Subcutaneous abdominal adipose tissue (tissue), 5 donors: ENCODE results near the gene DEAF1.
A peak's percentile ranks its signal among the peaks of the same experiment; 100 is the strongest.

Source experiments
- H3K27ac ChIP-seq: one replicate; pipeline ENCODE4 v1.7.0; 2013; ENCODE audit warnings: low read depth, mild to moderate bottlenecking, inconsistent platforms, low read length, moderate library complexity
- H3K27me3 ChIP-seq, 5 donors: one replicate each; pipeline ENCODE4 v1.7.0; 2013; ENCODE audit warnings: low read length in 5 of 5, inconsistent platforms in 1 of 5; ENCODE audit not compliant: control insufficient read depth in 5 of 5, insufficient read depth in 4 of 5
- H3K36me3 ChIP-seq, 5 donors: one replicate each; pipeline ENCODE4 v1.7.0; 2013; ENCODE audit warnings: low read length in 5 of 5; ENCODE audit not compliant: control insufficient read depth in 5 of 5, insufficient read depth in 5 of 5
- H3K4me1 ChIP-seq, 5 donors: one replicate each; pipeline ENCODE4 v1.7.0; 2013; ENCODE audit warnings: low read length in 5 of 5, mild to moderate bottlenecking in 3 of 5, moderate library complexity in 1 of 5; ENCODE audit not compliant: control insufficient read depth in 5 of 5, insufficient read depth in 5 of 5
- H3K4me3 ChIP-seq, 5 donors: one replicate each; pipeline ENCODE4 v1.7.0; 2013; ENCODE audit warnings: low read length in 5 of 5, low read depth in 1 of 5
- H3K9ac ChIP-seq, 5 donors: one replicate each; pipeline ENCODE4 v1.7.0; 2013; ENCODE audit warnings: low read length in 5 of 5, mild to moderate bottlenecking in 4 of 5, moderate library complexity in 3 of 5
- H3K9me3 ChIP-seq, 5 donors: one replicate each; pipeline ENCODE4 v1.7.0; 2013; ENCODE audit warnings: low read length in 5 of 5; ENCODE audit not compliant: control insufficient read depth in 5 of 5
- donor health status: healthy.
- donor health status: healthy.
- donor health status: healthy.
- donor health status: healthy.
- donor health status: healthy.

The DEAF1 gene

GRCh38 chr11:707817-708420 is 12.9 kb upstream of the DEAF1 start:
- peak overlapping the region; percentile 41 for H3K27ac ChIP-seq
- no peak overlapping the region for H3K4me3 ChIP-seq
- H3K9me3 ChIP-seq, result no peaks in the 10 kb centered on the region
- peaks cover 23 to 43% (median 40%) of the 10 kb centered on the region in 5 donors for H3K27me3 ChIP-seq
- peaks cover 0 to 11% (median 8%) of the 10 kb centered on the region in 5 donors for H3K36me3 ChIP-seq
- H3K9ac ChIP-seq, result no peak overlapping the region
- peaks cover 0 to 46% (median 35%) of the 10 kb centered on the region in 5 donors for H3K4me1 ChIP-seq

GRCh38 chr11:706957-707816 is 12.2 kb upstream of the DEAF1 start:
- peak overlapping the region in 3 of 5 donors; percentile 39 to 62 (median 58) for H3K9ac ChIP-seq
- peak overlapping the region in 4 of 5 donors; percentile 53 to 67 (median 62) for H3K4me3 ChIP-seq
- peaks cover 0 to 12% (median 9%) of the 10 kb centered on the region in 5 donors for H3K36me3 ChIP-seq
- peaks cover 0 to 49% (median 39%) of the 10 kb centered on the region in 5 donors for H3K4me1 ChIP-seq
- peak overlapping the region; percentile 41 for H3K27ac ChIP-seq
- H3K27me3 ChIP-seq, result peaks cover 23 to 43% (median 40%) of the 10 kb centered on the region in 5 donors
- H3K9me3 ChIP-seq, result no peaks in the 10 kb centered on the region

GRCh38 chr11:706439-706956 is 11.5 kb upstream of the DEAF1 start:
- no peaks in the 10 kb centered on the region for H3K9me3 ChIP-seq
- peaks cover 0 to 17% (median 15%) of the 10 kb centered on the region in 5 donors for H3K36me3 ChIP-seq
- peak overlapping the region in 3 of 5 donors; percentile 39 to 62 (median 58) for H3K9ac ChIP-seq
- H3K27me3 ChIP-seq, result peaks cover 23 to 43% (median 40%) of the 10 kb centered on the region in 5 donors
- H3K4me3 ChIP-seq, result peak overlapping the region in 4 of 5 donors; percentile 53 to 67 (median 62)
- H3K27ac ChIP-seq, result peak overlapping the region; percentile 41
- peaks cover 0 to 50% (median 39%) of the 10 kb centered on the region in 5 donors for H3K4me1 ChIP-seq

- Histone ChIP-seq H3K27me3 (peaks cover 23 to 43% (median 40%) of the 10 kb centered on the region in 5 donors), H3K9me3 (no peaks in the 10 kb centered on the region), H3K36me3 (peaks cover 0 to 19% (median 16%) of the 10 kb centered on the region in 5 donors), H3K9ac (peak within 1 kb of the TSS in 3 of 5 donors; percentile 39 to 66 (median 58)), H3K4me3 (peak within 1 kb of the TSS in 4 of 5 donors; percentile 53 to 67 (median 62)), H3K27ac (peak within 1 kb of the TSS; percentile 54), H3K4me1 (peaks cover 0 to 48% (median 36%) of the 10 kb centered on the region in 5 donors)
These were observed 10.8 kb upstream of the DEAF1 start, which contains the start of gene EPS8L2 for GRCh38 chr11:705646-706438. Gene EPS8L2 (plus strand): TSS chr11:706231. CDS start chr11:709408, 3,177 bp downstream.

- H3K9ac ChIP-seq, result peak overlapping the region in 2 of 5 donors; percentile 14 to 66
- H3K27me3 ChIP-seq, result peaks cover 19 to 38% (median 34%) of the 10 kb centered on the region in 5 donors
- no peaks in the 10 kb centered on the region for H3K9me3 ChIP-seq
- peak overlapping the region; percentile 54 for H3K27ac ChIP-seq
- peaks cover 0 to 26% (median 20%) of the 10 kb centered on the region in 5 donors for H3K36me3 ChIP-seq
- peaks cover 0 to 40% (median 32%) of the 10 kb centered on the region in 5 donors for H3K4me1 ChIP-seq
- H3K4me3 ChIP-seq, result peak overlapping the region in 1 of 5 donors; percentile 48
These were observed 10.0 kb upstream of the DEAF1 start for GRCh38 chr11:704781-705645.

- no peak overlapping the region for H3K4me3 ChIP-seq
- peaks cover 0 to 40% (median 30%) of the 10 kb centered on the region in 5 donors for H3K4me1 ChIP-seq
- no peaks in the 10 kb centered on the region for H3K9me3 ChIP-seq
- H3K36me3 ChIP-seq, result peaks cover 0 to 31% (median 24%) of the 10 kb centered on the region in 5 donors
- H3K27me3 ChIP-seq, result peaks cover 18 to 30% (median 27%) of the 10 kb centered on the region in 5 donors
- no peak overlapping the region for H3K27ac ChIP-seq
- no peak overlapping the region for H3K9ac ChIP-seq
These were observed 9.2 kb upstream of the DEAF1 start for GRCh38 chr11:704228-704674.

GRCh38 chr11:703506-703905 is 8.5 kb upstream of the DEAF1 start:
- Histone ChIP-seq H3K27ac (no peak overlapping the region), H3K4me1 (peaks cover 0 to 40% (median 32%) of the 10 kb centered on the region in 5 donors), H3K27me3 (peaks cover 18 to 28% (median 25%) of the 10 kb centered on the region in 5 donors), H3K4me3 (no peak overlapping the region), H3K36me3 (peaks cover 0 to 37% (median 24%) of the 10 kb centered on the region in 5 donors), H3K9ac (peak overlapping the region in 2 of 5 donors; percentile 45 to 48), H3K9me3 (no peaks in the 10 kb centered on the region)

GRCh38 chr11:702462-703461 is 7.7 kb upstream of the DEAF1 start:
- H3K27me3 ChIP-seq, result peaks cover 12 to 20% (median 19%) of the 10 kb centered on the region in 5 donors
- H3K9me3 ChIP-seq, result no peaks in the 10 kb centered on the region
- H3K4me1 ChIP-seq, result peaks cover 0 to 48% (median 39%) of the 10 kb centered on the region in 5 donors
- no peak overlapping the region for H3K4me3 ChIP-seq
- H3K9ac ChIP-seq, result peak overlapping the region in 3 of 5 donors; percentile 45 to 48 (median 47)
- H3K36me3 ChIP-seq, result peaks cover 0 to 37% (median 24%) of the 10 kb centered on the region in 5 donors
- no peak overlapping the region for H3K27ac ChIP-seq
